Ascending aorta (tissue), 2 donors: ENCODE data around the gene CCAR1. TPM values are rescaled to one million over a fixed set of nuclear protein-coding genes. Genes with fewer than 3 reads are reported as not detected.
"Not testable (repeated sequence)": the region's sequence is repeated elsewhere in the genome, so short reads cannot be mapped to it uniquely, and the experiment has no call there.

Experiments used
- DNase-seq, 2 donors: peaks; one replicate each; pipeline ENCODE4 v3.0.0-alpha.2; 2019; ENCODE audit warnings: low spot score in 2 of 2
- H3K27ac ChIP-seq, 2 donors: fragments of 200-600 bp; sonication (generic); one replicate each; pipeline ENCODE4 v1.5.1; 2016 to 2017; ENCODE audit warnings: mild to moderate bottlenecking in 1 of 2
- H3K27me3 ChIP-seq: fragments of 200-600 bp; sonication (generic); one replicate; pipeline ENCODE4 v1.5.1; 2017
- H3K36me3 ChIP-seq, 2 donors: fragments of 200-600 bp; sonication (generic); one replicate each; pipeline ENCODE4 v1.5.1; 2016
- H3K4me1 ChIP-seq, 2 donors: fragments of 200-600 bp; sonication (generic); one replicate each; pipeline ENCODE4 v1.5.1; 2016 to 2017; ENCODE audit warnings: mild to moderate bottlenecking in 1 of 2
- H3K4me3 ChIP-seq, 2 donors: fragments of 200-600 bp; sonication (generic); one replicate each; pipeline ENCODE4 v1.5.1; 2016 to 2017; ENCODE audit warnings: mild to moderate bottlenecking in 1 of 2
- H3K9me3 ChIP-seq, 2 donors: fragments of 200-600 bp; sonication (generic); one replicate each; pipeline ENCODE4 v1.5.1; 2016
- CTCF ChIP-seq, 3 experiments: fragments of 200-600 bp in 2 of 3; fragments of 450-650 bp in 1 of 3; sonication (generic) in 2 of 3; IDR thresholded peaks; one replicate each; pipeline ENCODE4 v1.5.1; 2016 to 2019; ENCODE audit warnings: antibody characterized with exemption in 3 of 3, mild to moderate bottlenecking in 1 of 3, moderate library complexity in 1 of 3
- intact Hi-C: fragments of 100-400 bp; cut with DNase I; formaldehyde crosslinking; loops from one replicate; pipeline ENCODE4 v1.15.1; 2023
- total RNA-seq: library from RNA; depleted of rRNA; stranded (reverse); fragments of >200 nt; gene quantifications from one replicate; pipeline ENCODE4 v1.1.0, GENCODE V29; 2016

Gene CCAR1
- total RNA-seq, 1 donor from 2014 or later: 9.5 TPM

- H3K4me3 ChIP-seq: no peak overlapping the region
- H3K27ac ChIP-seq: no peak overlapping the region
- no peaks in the 10 kb centered on the region for H3K36me3 ChIP-seq
- H3K9me3 ChIP-seq: no peaks in the 10 kb centered on the region
- no peak for DNase-seq
- H3K4me1 ChIP-seq: no peaks in the 10 kb centered on the region
- intact Hi-C loops: no loop called here
- no peak for TF ChIP-seq CTCF (IDR thresholded peaks at IDR 0.05)
- H3K27me3 ChIP-seq: no peaks in the 10 kb centered on the region
These were observed 15.5 kb upstream of the CCAR1 start for GRCh38 chr10:68705548-68705947.

- H3K9me3 ChIP-seq, H3K27me3 ChIP-seq, H3K27ac ChIP-seq, DNase-seq, intact Hi-C loops, H3K4me1 ChIP-seq, H3K36me3 ChIP-seq, H3K4me3 ChIP-seq: not testable (repeated sequence)
These were observed 12.1 kb upstream of the CCAR1 start for GRCh38 chr10:68708987-68709386.

GRCh38 chr10:68713065-68713464 lies 8.0 kb upstream of the CCAR1 start:
- DNase-seq, intact Hi-C loops: not testable (repeated sequence)

GRCh38 chr10:68717435-68717834 lies 3.6 kb upstream of the CCAR1 start:
- TF ChIP-seq CTCF (IDR thresholded peaks at IDR 0.05): no peak
- H3K27me3 ChIP-seq: no peaks in the 10 kb centered on the region
- intact Hi-C loops: no loop called here
- no peaks in the 10 kb centered on the region for H3K36me3 ChIP-seq
- no peak overlapping the region for H3K27ac ChIP-seq
- H3K9me3 ChIP-seq: no peaks in the 10 kb centered on the region
- H3K4me3 ChIP-seq: no peak overlapping the region
- no peak for DNase-seq
- H3K4me1 ChIP-seq: peaks cover 0 to 6% of the 10 kb centered on the region in 2 donors

More at GRCh38 chr10:68713065-68713464, 8.0 kb upstream of the CCAR1 start:
- not testable (repeated sequence) for H3K27me3 ChIP-seq, H3K4me1 ChIP-seq, H3K9me3 ChIP-seq, H3K27ac ChIP-seq, H3K4me3 ChIP-seq, H3K36me3 ChIP-seq

- intact Hi-C loops: loop anchor here (1.0 to 5.0 kb wide), 6 partner anchors 160 to 400 kb away; partner anchors contain the start of genes DDX50, RUFY2, SLC25A16 and TET1
- peaks cover 6 to 32% of the 10 kb centered on the region in 2 donors for H3K36me3 ChIP-seq
- H3K27ac ChIP-seq: peak overlapping the region; percentile 91 to 97
- no peak for DNase-seq
- H3K4me1 ChIP-seq: peaks cover 0 to 10% of the 10 kb centered on the region in 2 donors
- no peaks in the 10 kb centered on the region for H3K27me3 ChIP-seq
- peak overlapping the region; percentile 83 to 91 for H3K4me3 ChIP-seq
- no peaks in the 10 kb centered on the region for H3K9me3 ChIP-seq
- TF ChIP-seq CTCF (IDR thresholded peaks at IDR 0.05): no peak
These were observed 765 bp downstream of the CCAR1 start for GRCh38 chr10:68721673-68722335.

- Histone ChIP-seq H3K4me1 (peaks cover 0 to 10% of the 10 kb centered on the region in 2 donors), H3K36me3 (peaks cover 27 to 58% of the 10 kb centered on the region in 2 donors), H3K27me3 (no peaks in the 10 kb centered on the region), H3K27ac (no peak overlapping the region), H3K4me3 (no peak overlapping the region), H3K9me3 (no peaks in the 10 kb centered on the region)
- intact Hi-C loops: no loop called here
- no peak for TF ChIP-seq CTCF (IDR thresholded peaks at IDR 0.05)
- DNase-seq: no peak
These were observed 4.0 kb downstream of the CCAR1 start for GRCh38 chr10:68725016-68725415.
